ENCODE measurements around the gene NT5DC4.

The NT5DC4 gene

DNA sequence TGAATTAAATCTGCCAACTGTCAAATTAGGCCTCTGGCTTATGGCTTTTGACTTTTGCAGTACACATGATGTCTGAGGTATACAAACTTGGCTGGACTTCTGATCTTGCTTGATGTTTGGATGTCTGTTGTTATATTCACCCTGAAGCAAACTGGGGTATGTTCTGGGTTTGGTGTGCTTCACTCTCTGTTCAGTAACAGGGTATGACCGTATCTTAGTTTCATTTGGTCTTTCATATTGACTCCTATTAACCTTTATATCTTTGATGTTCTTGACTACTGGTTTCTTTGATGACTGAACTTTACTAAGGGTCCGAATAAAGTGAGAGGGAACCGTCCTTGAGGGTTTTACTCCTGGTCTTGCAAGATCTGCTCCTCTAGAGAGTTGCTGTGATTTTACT is 35.4 kb downstream of the NT5DC4 start:
- DNase-seq: no peak

DNA sequence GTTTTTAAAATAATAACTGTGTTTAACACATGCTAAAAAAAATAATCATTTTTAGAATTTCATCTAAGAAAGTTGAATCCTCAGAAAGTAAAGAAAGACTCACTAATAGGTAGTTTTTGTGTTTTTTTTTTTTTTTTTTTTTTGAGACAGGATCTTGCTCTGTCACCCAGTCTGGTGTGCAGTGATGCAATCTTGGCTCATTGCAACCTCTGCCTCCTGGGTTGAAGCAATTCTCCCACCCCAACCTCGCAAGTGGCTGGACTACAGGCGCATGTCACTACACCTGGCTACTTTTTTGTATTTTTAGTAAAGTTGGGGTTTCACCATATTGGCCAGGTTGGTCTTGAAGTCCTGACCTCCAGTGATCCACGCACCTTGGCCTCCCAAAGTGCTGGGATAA is 36.4 kb downstream of the NT5DC4 start:
- DNase-seq: no peak

DNA sequence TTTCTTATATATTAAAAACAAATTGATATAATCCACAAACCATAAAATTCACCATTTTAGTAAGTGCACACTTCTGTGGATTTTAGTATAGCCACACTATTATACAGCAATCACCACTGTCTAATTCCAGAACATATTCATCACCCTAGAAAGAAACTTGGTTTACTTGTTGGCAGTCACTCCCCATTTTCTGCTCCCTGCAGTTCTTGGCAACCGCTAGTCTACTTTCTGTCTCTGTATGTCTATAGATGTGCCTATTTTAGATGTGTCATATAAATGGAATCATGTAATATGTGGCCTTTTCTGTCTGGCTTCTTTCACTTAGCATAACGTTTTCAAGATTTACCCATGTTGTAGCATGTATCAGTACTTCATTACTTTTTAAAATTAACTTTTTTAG is 37.9 kb downstream of the NT5DC4 start:
- DNase-seq: no peak

DNA sequence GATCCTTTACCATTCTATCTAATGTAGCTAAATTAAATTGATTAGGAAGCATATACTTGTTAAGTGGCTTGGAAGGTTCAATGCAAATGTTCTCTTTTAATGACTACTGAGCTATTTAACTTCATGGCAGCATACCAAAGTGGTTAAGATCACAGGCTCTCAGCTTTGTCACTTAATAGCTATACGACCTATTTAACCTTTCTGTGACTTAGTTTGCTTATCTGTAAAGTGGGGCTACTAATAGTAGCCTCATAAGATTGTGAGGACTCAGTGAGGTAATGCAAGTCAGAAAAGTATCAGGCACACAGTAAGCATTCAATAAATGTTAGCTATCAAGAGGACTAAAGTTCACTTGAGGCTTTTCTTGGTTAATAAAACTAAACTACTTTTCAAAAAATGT is 39.3 kb downstream of the NT5DC4 start:
- DNase-seq: no peak

DNA sequence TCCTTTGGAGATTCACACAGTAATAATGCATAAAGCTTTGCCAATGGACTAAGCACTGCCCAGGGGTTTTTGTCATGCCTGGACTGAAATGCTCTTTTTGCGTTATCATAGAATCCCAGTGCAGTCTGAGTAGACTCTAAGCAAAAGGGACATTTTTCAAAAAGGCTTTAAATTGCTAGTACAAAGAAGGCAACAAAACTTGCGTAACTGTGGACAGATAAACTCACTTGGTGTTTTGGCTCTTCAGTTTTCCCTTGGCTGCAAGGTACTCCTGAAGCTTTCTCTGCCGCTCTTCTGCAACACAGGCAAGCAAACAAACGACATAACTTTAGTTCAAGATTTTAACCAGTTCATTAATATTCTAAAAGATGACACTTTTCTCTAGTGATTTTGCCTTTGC is 41.5 kb downstream of the NT5DC4 start:
- no peak for DNase-seq

DNA sequence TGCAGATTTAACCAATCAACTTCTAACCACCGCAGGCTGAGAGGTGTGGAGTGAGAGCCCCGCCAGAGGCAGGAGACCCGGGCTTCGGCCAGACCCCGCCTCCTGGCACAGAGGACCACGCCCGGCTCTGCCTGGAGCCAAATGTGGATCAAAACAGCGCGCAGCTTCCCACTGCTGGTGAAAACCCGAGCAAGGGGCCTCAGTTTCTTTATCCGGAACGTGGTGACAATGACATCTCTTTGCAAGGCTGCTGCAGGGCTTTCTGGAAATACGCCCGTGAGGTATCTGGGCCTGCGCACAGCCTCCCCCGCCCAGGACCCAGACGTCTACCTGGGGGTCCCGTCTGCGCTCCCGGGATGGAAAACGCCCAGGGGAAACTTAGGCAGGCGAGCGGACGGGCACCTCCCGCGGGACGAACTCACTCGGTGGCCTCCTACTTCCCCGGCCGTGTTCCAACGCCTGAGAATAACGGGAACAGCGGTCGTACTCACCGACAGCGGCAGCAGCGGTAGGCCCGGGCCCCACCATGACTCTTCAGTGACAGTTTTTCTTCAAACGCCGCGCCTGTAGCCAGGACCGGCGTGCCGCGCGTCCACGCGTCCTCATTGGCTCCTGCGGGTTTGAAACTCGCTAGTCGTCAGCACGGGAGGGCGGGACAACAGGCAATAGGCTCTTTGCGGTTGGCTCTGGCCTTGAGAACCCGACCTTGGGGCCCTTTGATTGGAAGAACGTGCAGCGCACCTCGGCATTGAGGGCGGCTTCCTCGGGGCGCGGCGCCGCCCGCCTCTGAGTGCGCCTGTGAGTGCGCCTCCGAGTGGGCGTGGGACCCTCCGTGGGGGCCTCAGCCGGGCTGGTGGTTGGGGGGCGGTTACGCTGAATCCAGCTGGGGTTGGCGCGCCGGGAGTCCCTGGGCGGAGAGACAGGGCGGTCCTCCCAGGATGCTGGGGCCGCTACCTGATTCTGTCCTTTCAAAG is 43.5 kb downstream of the NT5DC4 start, which contains the start of gene CKAP2L:
Gene CKAP2L, minus strand, starts transcription at position 539 of the 974 bp plus-strand sequence. Its CDS starts 11 bp downstream, at position 528.
- peak; percentile 99 for DNase-seq

DNA sequence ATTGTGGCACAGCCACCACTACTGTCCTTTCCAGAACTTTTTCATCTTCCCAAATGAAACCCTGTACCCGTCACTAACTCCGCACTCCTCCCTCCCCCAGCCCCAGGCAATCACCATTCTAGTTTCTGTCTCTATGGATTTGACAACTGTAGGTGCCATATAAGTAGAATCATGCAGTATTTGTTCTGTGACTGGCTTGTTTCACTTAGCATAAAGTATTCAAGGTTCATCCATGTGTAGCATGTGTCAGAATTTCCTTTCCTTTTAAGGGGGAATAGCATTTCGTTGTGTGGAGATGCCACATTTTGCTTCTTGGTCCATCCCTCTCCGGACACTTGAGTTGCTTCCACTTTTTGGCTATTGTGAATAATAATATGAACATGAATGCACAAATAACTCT is 44.4 kb downstream of the NT5DC4 start:
- no peak for DNase-seq

DNA sequence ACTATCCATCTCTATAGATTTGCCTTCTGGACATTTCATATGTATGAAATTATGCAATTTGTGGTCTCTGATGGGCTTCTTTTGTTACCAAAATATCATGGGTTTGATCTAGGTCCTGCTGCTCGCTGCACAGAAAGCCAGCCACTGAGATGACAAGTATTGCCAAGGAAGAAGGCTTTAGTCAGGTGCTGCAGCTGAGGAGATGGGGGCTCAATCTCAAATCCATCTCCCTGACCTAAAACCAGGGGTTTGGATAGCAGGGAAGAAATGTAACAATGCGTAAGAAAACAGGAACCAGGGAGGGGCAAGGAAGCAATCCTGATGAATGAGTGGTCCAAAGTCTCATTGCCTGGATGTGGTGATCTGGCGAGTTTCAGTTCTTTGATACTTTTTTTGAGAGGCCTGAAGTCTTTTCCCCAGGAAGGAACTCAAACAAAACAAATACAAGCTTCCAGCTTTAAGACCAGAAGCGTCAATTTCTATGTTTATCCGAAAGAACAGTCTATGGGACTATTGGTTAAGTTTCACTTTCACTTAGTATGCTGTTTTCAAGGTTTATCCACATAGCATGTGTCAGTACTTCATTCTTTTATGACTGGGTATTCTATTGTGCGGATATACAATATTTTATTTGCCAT is 47.0 kb downstream of the NT5DC4 start:
- DNase-seq: no peak

DNA sequence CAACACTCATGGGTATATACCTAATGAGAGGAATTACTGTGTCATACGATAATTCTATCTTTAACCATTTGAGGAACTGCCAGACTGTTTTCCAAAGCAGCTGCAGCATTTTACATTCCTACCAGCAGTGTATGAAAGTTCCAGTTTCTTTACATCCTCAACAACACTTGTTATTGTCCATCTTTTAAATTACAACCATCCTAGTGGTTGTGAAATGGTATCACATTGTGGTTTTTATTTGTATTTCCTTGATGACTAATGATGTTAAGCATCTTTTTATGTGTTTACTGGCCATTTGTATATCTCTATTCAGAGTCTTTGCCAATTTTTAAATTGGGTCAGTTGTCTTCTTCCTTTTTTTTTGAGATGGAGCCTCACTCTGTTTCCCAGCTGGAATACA is 47.6 kb downstream of the NT5DC4 start:
- DNase-seq: no peak

DNA sequence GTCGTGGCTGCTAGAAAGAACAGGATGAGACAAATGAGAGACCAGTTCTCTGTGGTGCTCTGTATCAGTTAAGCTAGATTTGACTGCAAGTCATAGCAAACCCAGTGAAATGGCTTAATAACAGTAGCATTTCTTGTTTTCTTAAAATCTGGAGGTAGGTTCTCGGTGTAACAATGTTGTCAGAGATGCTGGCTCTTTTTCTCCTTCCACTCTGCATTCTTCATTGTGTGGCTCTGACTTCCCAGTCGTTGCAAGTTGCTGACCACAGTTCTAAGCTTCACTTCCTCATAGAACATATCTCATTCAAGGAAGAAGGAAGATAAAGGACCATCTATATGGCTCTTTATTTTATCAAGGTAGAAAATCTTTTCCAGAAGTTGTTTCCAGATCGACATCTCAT is 51.5 kb downstream of the NT5DC4 start:
- DNase-seq: no peak

DNA sequence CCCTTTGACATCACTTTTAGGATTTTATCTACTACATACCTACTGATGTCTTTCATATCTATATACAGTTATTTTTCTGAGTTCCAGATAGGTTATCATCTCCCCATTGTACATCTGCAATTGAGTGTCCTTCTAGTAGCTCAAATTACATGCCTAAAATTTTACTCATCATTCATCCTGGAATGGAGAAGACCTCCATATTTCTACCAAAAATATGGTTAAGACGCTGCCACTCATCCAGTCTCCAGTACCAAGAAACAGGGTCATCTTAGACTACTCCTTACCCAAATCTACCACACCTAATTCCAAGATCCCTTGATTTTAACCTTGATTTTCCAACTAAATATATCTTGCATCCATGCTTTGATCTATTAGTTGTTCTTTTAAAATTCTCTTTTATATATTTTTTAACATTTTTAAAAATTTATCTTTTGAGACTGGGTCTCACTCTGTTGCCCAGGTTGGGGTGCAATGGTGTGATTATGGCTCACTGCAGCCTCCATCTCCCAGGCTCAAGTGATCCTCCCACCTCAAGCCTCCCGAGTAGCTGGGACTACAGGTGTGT is 52.2 kb downstream of the NT5DC4 start:
- DNase-seq: no peak

DNA sequence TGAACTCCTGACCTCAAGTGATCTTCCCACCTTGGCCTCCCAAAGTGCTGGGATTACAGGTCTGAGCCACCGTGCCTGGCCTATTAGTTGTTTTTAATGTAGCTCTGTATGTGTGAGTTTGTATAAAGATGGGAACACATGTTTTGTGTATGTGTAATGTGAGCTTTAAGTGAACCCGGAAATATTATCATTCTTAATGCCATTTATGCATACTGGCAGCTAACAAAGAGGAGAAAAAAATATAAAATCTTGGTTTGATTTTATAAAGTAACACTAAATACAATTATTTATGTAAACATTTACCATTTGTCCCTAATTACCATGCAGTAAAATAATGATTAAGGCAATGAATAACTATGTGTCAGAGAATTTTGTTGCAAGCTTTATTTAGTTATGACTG is 52.7 kb downstream of the NT5DC4 start:
- DNase-seq: no peak

DNA sequence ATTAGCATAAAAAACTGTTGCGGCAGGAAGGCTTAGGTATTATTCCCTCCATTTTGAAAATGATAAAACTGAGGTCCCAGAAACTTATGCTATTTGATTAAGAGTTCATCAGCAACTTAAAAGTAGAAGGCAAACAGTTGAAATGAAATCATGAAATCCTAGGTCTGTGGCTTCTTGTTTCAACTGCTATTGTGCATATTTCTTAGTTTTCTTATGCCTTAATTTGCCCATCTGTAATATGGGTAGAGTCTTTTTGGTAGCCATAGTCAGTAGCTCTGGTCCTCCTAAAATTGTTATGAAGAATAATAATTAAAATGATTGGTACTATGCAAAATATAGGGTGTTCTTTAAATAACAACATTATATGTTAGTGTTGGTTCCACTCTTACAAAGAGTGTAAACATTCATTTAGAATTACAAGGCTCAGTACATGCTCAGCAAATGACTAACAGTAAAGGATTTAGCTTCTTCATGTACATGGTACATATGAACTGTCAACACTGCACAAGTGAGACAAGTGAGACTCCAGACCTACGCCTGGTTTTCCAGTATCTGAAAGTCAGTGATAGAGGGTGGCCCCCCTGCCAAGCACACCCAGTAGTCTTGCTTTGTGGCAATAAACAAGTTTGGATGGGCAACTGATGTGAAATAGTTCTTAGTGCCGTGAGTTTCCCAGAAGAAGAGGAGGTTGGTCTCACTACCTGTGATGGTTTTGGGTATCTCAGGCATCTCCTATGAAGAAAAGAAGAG is 53.9 kb downstream of the NT5DC4 start:
- DNase-seq: no peak

DNA sequence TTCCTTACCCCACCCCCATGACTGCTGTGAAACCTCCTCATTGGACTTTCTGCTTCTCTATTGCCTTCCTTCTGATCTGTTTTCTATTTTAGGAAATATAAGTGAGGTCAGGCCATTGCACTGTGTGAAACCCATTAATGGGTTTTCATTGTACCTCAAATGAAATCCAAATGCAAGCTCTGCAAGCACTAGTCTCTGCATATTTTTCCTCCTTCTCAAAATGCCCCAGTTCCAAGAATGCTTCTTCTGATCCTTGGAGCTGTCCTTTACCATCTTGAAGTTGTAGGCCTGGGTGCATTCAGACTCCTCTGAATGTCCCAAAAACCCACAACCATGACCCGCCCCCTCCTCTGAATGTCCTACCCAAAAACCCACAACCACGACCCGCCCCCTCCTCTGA is 55.3 kb downstream of the NT5DC4 start:
- no peak for DNase-seq

DNA sequence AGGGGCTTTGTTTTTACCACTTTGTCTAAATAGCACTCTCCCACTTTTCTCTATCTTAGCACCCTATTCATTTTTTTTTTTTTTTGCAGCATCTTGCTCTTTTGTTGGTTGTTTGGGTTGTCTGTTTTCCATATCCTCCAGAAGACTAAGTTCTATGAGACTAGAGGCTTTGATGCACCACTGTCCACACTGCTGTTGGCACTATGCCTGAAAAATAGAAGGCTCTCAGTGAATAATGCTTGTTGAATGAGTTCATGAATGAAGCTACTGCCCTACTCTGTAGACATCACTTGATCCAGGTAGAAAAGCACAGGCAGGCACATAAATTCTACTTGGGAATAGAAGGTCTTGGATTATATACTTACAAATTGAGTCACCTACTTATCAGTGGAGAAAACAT is 56.2 kb downstream of the NT5DC4 start:
- DNase-seq: no peak

DNA sequence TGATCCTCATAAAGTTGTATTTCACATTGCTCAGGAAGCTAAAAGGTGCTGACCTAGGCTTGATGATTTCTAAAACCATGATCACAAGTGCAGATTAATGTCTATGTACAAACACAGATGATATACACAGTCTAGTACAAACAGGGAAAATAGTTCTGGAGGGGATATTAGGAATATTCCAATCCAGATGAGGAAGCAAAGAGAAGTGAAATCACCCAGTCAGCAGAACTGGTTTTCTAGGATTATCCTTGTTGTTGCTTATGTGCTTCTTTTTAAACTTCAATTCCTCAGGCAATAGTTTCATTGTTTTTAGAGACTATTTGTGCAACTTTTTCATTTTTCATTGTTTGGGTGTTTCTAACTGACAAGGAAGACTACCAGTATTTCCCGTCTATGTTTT is 58.8 kb downstream of the NT5DC4 start:
- DNase-seq: no peak

DNA sequence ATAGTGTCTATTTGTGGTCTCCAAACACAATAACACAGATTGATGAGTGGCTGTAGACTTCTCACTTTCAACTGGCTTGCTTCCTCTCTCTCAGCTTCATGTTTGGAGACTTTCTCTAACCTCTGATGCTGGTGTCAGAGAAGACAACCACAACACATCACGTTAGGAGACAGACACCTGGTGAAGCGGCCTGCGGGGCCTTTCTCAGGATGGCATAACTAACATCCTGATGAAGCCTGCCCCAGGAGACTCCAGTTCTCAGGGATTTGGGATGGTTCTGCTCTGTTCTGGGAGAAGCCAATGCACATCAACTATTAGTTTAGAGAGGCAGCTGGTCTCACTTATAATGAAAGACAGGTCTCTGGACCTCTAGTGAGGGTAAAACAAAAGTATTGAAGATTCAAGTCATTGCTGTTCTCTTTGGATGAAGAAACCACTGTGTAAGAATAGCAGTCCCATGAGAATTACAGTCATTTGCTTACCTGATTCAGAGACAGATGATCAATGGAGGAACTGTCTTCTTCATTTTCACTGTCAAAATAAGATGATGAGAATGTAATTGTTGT is 61.5 kb downstream of the NT5DC4 start:
- DNase-seq: no peak

DNA sequence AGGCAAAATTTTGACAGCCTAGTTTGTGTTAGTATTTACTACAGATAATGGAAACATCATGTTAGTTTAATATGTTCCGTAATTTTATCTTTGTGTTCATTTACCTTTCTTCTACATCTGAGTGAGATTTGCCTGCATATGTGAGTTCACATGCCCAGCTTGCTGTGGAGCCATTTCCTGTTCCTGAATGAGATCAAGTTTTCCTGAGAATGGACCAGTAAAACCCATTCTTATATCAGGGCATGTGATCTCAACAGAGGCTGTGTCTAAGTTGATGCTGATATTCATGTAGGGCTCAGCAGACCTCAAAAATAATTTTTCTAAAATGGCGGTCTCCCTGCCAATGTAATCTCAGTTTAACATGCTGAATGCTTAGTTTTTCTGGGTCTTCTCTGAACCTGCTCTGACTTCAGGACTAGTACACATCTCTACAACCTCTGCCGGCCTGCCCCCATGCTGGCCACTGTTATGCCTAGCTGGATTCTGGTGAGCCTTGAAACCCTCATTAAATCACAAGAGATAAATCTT is 62.4 kb downstream of the NT5DC4 start:
- no peak for DNase-seq

DNA sequence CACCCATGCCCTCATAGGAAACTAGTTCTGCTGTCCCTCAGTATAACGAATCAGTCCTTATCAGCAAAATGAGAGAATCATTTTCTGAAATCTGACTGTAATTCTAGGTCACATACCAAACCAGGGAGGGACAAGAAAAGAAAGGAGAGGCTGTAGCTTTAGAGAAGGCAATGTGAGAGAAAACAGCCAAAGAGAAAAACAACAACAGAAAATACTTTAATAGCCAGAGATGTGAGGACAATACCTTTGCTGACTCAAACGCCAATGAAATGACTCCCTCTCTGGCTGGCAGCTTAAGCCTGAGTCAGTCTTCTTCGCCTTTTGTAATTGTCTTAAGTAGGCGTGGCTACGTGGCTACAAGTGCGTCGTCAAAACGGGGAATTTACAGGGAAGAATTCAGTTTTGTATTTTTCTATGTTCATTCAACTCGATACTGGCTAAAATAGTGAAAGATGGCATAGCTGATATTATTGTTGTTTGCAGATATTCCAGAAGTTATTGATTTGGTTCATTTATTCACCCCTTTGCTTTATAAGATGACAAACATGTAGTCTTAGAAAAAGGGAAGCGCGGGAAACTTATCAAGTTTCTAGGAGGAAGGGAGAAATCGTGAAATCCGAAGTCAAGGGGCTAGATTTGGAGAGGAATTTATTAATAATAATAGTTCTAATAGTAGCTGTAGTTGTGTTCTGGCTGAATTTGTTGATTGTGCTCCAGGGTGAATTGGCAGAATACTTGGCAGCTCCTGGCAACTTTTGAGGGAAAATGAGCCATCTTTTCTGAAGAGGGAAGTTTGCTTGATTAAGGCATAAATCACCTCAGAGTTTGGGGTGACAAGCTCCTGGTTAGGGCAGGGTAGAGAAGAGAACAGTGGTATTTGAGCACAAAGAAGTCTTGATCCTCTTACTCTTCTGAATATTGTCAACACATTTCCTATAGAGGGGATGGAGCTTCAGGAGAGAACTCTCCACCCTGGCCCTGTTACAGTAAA is 63.7 kb downstream of the NT5DC4 start, which contains the start of gene IL1A:
Gene IL1A, minus strand, starts transcription at position 295 of the 991 bp plus-strand sequence. CDS start 723 bp downstream, outside the sequence.
- DNase-seq: peak; percentile 84

DNA sequence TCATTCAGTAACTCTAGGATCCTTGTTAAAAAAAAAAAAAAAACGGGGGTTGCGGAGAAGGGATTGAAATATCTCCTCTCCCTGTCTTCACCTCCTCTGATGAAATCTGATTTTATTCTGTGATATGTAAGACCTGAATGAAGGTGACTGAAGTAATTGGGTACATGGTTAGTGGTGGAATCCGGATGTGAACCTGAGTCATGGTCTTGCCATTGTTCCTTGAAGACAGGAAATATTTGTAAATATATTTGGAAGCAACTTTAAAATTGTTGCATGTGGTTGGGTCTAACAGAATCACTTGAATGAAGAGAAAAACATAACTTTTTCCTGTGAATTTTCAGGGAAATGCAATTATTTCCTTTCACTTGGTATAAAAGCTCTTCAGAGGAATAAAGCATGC is 66.5 kb downstream of the NT5DC4 start:
- DNase-seq: no peak
